K562 (cell line): ENCODE results near the gene ROBO1. TPM values are rescaled to one million over a fixed set of nuclear protein-coding genes. Genes with fewer than 3 reads are reported as not detected.

Experiments used
- ATAC-seq: fragments of 200-7000 bp; cut with Tn5 transposase; 3 replicates; pipeline ENCODE4 v1.9.1; 2020; ENCODE audit warnings: moderate library complexity
- BruUV-seq: library from RNA; stranded (reverse); fragments of 400-500 nt; replicated peaks from 2 replicates; lab custom pipeline; 2021; lab: Mats Ljungman, UMichigan
- CTCF ChIA-PET: fragments of 300-600 bp; formaldehyde crosslinking; extraction: SDS; loops from one replicate; lab custom pipeline; 2021; ENCODE audit warnings: low intra/inter-chr PET ratio; lab: Yijun Ruan, JAX
- POLR2A ChIA-PET: fragments of 300-600, 350-650 bp; sonication (Branson Sonifier 250); formaldehyde crosslinking; extraction: SDS; loops from one replicate; lab custom pipeline; 2021; ENCODE audit warnings: antibody characterized with exemption, inconsistent platforms; lab: Yijun Ruan, JAX
- DNase-seq, 4 experiments: peaks; one replicate each; pipeline versions ENCODE4 v3.0.0 to v3.0.0-alpha.2; 2011 to 2018; ENCODE audit warnings: low spot score in 3 of 4, mixed read lengths in 3 of 4; ENCODE audit errors: extremely low read depth in 1 of 4
- FAIRE-seq: peaks from 2 replicates; lab custom pipeline; 2011; peaks lifted over from hg19 to GRCh38; lab: Jason Lieb, UNC
- H2AFZ ChIP-seq: 2 replicates; pipeline ENCODE4 v1.6.0; 2011; ENCODE audit warnings: low read depth, low read length, control low read depth, inconsistent platforms
- H3K27ac ChIP-seq: fragments of 200-600 bp; 3 replicates; pipeline ENCODE4 v1.8.0; 2011; ENCODE audit warnings: low read depth, mild to moderate bottlenecking, control low read depth, inconsistent platforms, low read length, moderate library complexity, mixed read lengths; ENCODE audit errors: extremely low read depth
- H3K27me3 ChIP-seq, 2 experiments: fragments of 300-600 bp in 1 of 2; 2 replicates in 1 of 2; 3 replicates in 1 of 2; pipeline versions ENCODE4 v1.6.0 to v1.8.0; 2011; ENCODE audit warnings: inconsistent platforms in 2 of 2, low read length in 2 of 2, mild to moderate bottlenecking in 1 of 2, mixed read lengths in 1 of 2, moderate library complexity in 1 of 2; ENCODE audit not compliant: control insufficient read depth in 2 of 2, insufficient read depth in 2 of 2
- H3K36me3 ChIP-seq: fragments of 300-600 bp; 3 replicates; pipeline ENCODE4 v1.8.0; 2011; ENCODE audit warnings: mild to moderate bottlenecking, low read length, inconsistent platforms; ENCODE audit not compliant: control insufficient read depth, insufficient read depth
- H3K4me1 ChIP-seq, 2 experiments: fragments of 200-600 bp in 1 of 2; replicated peaks in 1 of 2; 2 replicates in 1 of 2; 3 replicates in 1 of 2; pipeline versions ENCODE4 v1.5.1 to v1.8.0; 2011; ENCODE audit warnings: inconsistent platforms in 2 of 2, low read length in 2 of 2, mild to moderate bottlenecking in 1 of 2, mixed read lengths in 1 of 2, moderate library complexity in 1 of 2; ENCODE audit not compliant: control insufficient read depth in 2 of 2, insufficient read depth in 2 of 2
- H3K4me2 ChIP-seq: 2 replicates; pipeline ENCODE4 v1.6.1; 2011; ENCODE audit warnings: low read length, control low read depth, inconsistent platforms, mixed read lengths; ENCODE audit not compliant: insufficient read depth
- H3K4me3 ChIP-seq: fragments of 200-600 bp; sonication (generic), shearing (Covaris generic); 2 replicates; pipeline ENCODE4 v1.5.1; 2016; ENCODE audit warnings: control low read depth, inconsistent platforms
- H3K79me2 ChIP-seq: fragments of 200-600 bp; 3 replicates; pipeline ENCODE4 v1.8.0; 2011; ENCODE audit warnings: low read length, inconsistent platforms; ENCODE audit not compliant: control insufficient read depth, insufficient read depth
- H3K9ac ChIP-seq, 2 experiments: 2 replicates each; pipeline versions ENCODE4 v1.6.0 to v1.6.1; 2011; ENCODE audit warnings: low read depth in 2 of 2, low read length in 2 of 2, control low read depth in 1 of 2, inconsistent platforms in 1 of 2, mild to moderate bottlenecking in 1 of 2, mixed read lengths in 1 of 2; ENCODE audit not compliant: insufficient read depth in 1 of 2
- H3K9me1 ChIP-seq: one replicate; pipeline ENCODE4 v1.6.0; 2011; ENCODE audit warnings: inconsistent platforms, mild to moderate bottlenecking, low read length, moderate library complexity; ENCODE audit not compliant: control insufficient read depth, insufficient read depth
- H3K9me3 ChIP-seq: replicated peaks from 2 replicates; pipeline ENCODE4 v1.5.1; 2011; ENCODE audit warnings: low read depth, low read length, inconsistent platforms; ENCODE audit not compliant: control insufficient read depth, insufficient read depth
- H4K20me1 ChIP-seq: replicated peaks from 2 replicates; pipeline ENCODE4 v1.6.1; 2011; ENCODE audit warnings: low read length, inconsistent platforms, mixed read lengths; ENCODE audit not compliant: control insufficient read depth, insufficient read depth
- NR2C1 ChIP-seq, 2 experiments: fragments of 450-650 bp; IDR thresholded peaks; 2 replicates each; pipeline ENCODE4 v1.6.1; 2017; ENCODE audit warnings: mild to moderate bottlenecking in 2 of 2, antibody characterized with exemption in 1 of 2, inconsistent platforms in 1 of 2, missing compliant biosample characterization in 1 of 2, missing genetic modification characterization in 1 of 2
- NR2C2 ChIP-seq, 2 experiments: fragments of 200-800 bp in 1 of 2; sonication (Bioruptor generic) in 1 of 2; sonication (generic) in 1 of 2; formaldehyde crosslinking in 1 of 2; IDR thresholded peaks; 2 replicates each; pipeline versions ENCODE4 v1.6.1 to v1.8.0; 2016 to 2022; ENCODE audit warnings: mild to moderate bottlenecking in 1 of 2, missing compliant biosample characterization in 1 of 2, missing genetic modification characterization in 1 of 2, missing genetic modification reagents in 1 of 2
- POLR3A ChIP-seq: IDR thresholded peaks from 2 replicates; pipeline ENCODE4 v1.6.1; 2011; ENCODE audit warnings: borderline replicate concordance, mild to moderate bottlenecking, moderate library complexity; ENCODE audit not compliant: insufficient read length, insufficient read depth; ENCODE audit errors: extremely low read depth
- ZNF668 ChIP-seq: fragments of 250-450 bp; sonication (Bioruptor Pico); IDR thresholded peaks from 2 replicates; pipeline ENCODE4 v1.8.0; 2022; ENCODE audit warnings: mild to moderate bottlenecking, inconsistent platforms
- WGBS: fragments of 100-300 bp; shearing (Covaris generic); methylation state at CpG from one replicate; pipeline ENCODE4 v1.1.6; 2016; ENCODE audit warnings: low coverage, mixed read lengths; ENCODE audit not compliant: insufficient coverage; ENCODE audit errors: missing lambda C conversion rate; 5-methylcytosine and 5-hydroxymethylcytosine counted together
- in situ Hi-C: fragments of 300-500 bp; cut with MboI; formaldehyde crosslinking; loops from 4 replicates; pipeline ENCODE4 v1.15.0; 2018; ENCODE audit warnings: inconsistent platforms, mixed read lengths
- intact Hi-C: fragments of 100-400 bp; cut with micrococcal nuclease; formaldehyde crosslinking; loops from 2 replicates; pipeline ENCODE4 v1.14.2; 2022
- polyA plus RNA-seq, 8 experiments: library from polyadenylated mRNA; depleted of rRNA in 4 of 8; stranded (reverse) in 5 of 8; unstranded in 3 of 8; fragments of >200 nt; fragmentation: Nextera tagmentation in 2 of 8; fragmentation: Illumina TruSeq in 1 of 8; extraction: Ambion mirVana in 2 of 8; extraction: Trizol in 1 of 8; gene quantifications; 2 replicates each; pipeline versions ENCODE4 v1.2.1 to v1.2.3, GENCODE V29; 2011 to 2014; ENCODE audit warnings: inconsistent platforms in 1 of 8, missing spikeins in 1 of 8
- total RNA-seq, 7 experiments: library from RNA; depleted of rRNA in 6 of 7; stranded (reverse); fragments of >200 nt in 6 of 7; fragmentation: Illumina TruSeq in 2 of 7; extraction: Trizol in 2 of 7; gene quantifications; 2 replicates each; pipeline versions ENCODE4 v1.2.1 to v1.2.3, GENCODE V29; 2011 to 2021; ENCODE audit warnings: low replicate concordance in 1 of 7

The ROBO1 gene
- total and polyA plus RNA-seq, 9 of the 15 experiments (the other 6 are each of a cell fraction or from before 2014, with no cell fraction given), result 0.01 to 0.53 (median 0.17) TPM; not detected in 5

DNA sequence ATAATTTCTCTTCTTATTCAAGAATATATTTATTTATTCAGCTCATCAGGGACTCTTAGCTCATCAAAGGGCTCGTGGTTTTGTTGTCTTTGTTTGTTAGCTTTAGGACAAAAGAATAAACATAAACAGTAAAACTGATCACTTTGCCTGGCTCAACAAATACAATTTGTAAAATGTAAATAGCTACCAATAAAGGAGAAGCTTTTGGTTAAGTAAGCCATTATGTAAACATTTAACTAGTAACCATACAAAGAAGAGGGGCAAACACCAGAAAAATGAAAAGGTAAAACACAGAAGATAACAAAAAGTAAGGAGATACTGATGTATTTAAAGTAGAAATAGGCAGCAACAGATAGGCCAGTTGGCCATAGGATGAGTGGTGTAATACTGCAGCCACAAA is 761.7 kb downstream of the ROBO1 start:
- ChIA-PET POLR2A (no interaction called here), CTCF (no interaction called here)
- H3K79me2 ChIP-seq, result no peaks in the 10 kb centered on the region
- no peaks in the 10 kb centered on the region for H3K9me3 ChIP-seq
- no peak overlapping the region for H3K4me3 ChIP-seq
- no peak overlapping the region for H3K4me2 ChIP-seq
- FAIRE-seq (no peak), ATAC-seq (no peak), DNase-seq (no peak)
- in situ Hi-C loops, result no loop called here
- H3K27me3 ChIP-seq, result no peaks in the 10 kb centered on the region
- H2AFZ ChIP-seq, result no peak overlapping the region
- intact Hi-C loops, result no loop called here
- no peaks in the 10 kb centered on the region for H3K9me1 ChIP-seq
- no peaks in the 10 kb centered on the region for H3K36me3 ChIP-seq
- WGBS, result 0% methylated on average over 1 of the region's 1 CpG
- no peak overlapping the region for H3K9ac ChIP-seq
- H4K20me1 ChIP-seq, result no peaks in the 10 kb centered on the region
- no peak for TF ChIP-seq POLR3A
- H3K4me1 ChIP-seq, result no peaks in the 10 kb centered on the region
- no TSS peak for BruUV-seq
- H3K27ac ChIP-seq, result no peak overlapping the region

DNA sequence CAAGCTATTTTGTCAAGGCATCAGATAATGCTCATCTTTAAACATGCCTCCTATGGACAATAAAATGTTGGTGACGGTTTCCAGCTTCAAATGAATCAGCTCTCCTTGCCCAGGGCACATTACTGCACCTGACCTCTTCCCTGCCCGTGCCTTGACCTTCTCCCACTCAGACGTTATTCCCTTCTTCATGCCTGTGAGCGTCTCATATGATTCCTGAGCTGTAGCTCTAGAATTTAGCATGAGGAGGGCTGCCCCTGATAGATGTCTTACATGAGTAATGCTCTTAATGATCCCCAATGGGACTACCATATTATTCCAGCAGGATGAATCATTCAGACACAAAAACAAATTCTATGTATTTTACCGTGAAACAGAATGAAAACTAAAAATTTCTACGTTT is 762.7 kb downstream of the ROBO1 start:
- FAIRE-seq, result no peak
- Histone ChIP-seq H3K79me2 (no peaks in the 10 kb centered on the region), H2AFZ (no peak overlapping the region), H3K36me3 (no peaks in the 10 kb centered on the region), H3K4me3 (no peak overlapping the region), H3K4me1 (no peaks in the 10 kb centered on the region), H4K20me1 (no peaks in the 10 kb centered on the region), H3K27ac (no peak overlapping the region), H3K27me3 (no peaks in the 10 kb centered on the region), H3K9me3 (no peaks in the 10 kb centered on the region), H3K4me2 (no peak overlapping the region), H3K9ac (no peak overlapping the region), H3K9me1 (no peaks in the 10 kb centered on the region)
- ATAC-seq, result no peak
- ChIA-PET CTCF (no interaction called here), POLR2A (no interaction called here)
- no peak for TF ChIP-seq NR2C1 (IDR thresholded peaks at IDR 0.05)
- no peak for TF ChIP-seq NR2C1 (tag; IDR thresholded peaks at IDR 0.05)
- TF ChIP-seq NR2C2 (CRISPR knock-in tag; IDR thresholded peaks at IDR 0.05), result no peak
- TF ChIP-seq NR2C2 (tag; IDR thresholded peaks at IDR 0.05), result no peak
- no peak for TF ChIP-seq ZNF668 (CRISPR knock-in tag)
- no peak for DNase-seq
- in situ Hi-C loops (no loop called here), intact Hi-C loops (no loop called here)
- BruUV-seq, result no TSS peak
- 0% methylated on average over 6 of the region's 6 CpGs for WGBS
